GM19397 (cell line): Measurements from ENCODE around the gene PFKFB1.

Experiments
- ATAC-seq: cut with Tn5 transposase; IDR thresholded peaks from one replicate; pipeline ENCODE4 v1.9.1; 2021; ENCODE audit warnings: mild to moderate bottlenecking, moderate library complexity; ENCODE audit not compliant: unreplicated experiment

PFKFB1 gene

DNA sequence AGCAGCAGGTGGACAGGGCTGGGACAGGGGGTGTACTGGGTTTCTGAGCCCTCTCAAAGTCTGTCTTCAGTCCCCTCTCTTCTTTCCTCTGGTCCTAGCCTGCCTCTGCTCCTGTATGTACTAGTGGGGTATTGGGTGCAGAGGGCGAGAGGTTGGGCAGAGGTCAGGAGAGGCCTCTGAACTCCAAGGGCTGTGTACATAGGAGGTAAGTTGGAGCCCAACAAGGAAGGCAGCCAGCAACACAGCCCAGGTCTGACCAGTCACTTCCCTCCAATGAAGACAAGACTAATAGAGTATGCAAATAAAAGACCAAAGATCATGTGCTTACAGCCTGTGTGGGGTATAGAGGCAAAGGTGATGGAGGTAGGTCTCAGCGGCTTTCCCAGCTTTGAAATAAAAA is at the start of gene PFKFB1:
Gene PFKFB1 (minus strand): TSS at position 90 of the 400 bp plus-strand sequence. CDS start 181 bp downstream, outside the sequence.
- ATAC-seq: no peak

- no peak for ATAC-seq
Measured at GRCh38 chrX:55041514-55041913, 47.5 kb upstream of the PFKFB1 start.

- no peak for ATAC-seq
Measured at GRCh38 chrX:55039471-55039870, 45.5 kb upstream of the PFKFB1 start.

GRCh38 chrX:55033429-55033828 is 39.4 kb upstream of the PFKFB1 start:
- ATAC-seq: no peak

GRCh38 chrX:55030271-55031205 is 36.5 kb upstream of the PFKFB1 start, which contains the start of gene ALAS2:
Gene ALAS2 (minus strand): TSS chrX:55030977. CDS start chrX:55026000, 4,977 bp downstream.
- no peak for ATAC-seq

DNA sequence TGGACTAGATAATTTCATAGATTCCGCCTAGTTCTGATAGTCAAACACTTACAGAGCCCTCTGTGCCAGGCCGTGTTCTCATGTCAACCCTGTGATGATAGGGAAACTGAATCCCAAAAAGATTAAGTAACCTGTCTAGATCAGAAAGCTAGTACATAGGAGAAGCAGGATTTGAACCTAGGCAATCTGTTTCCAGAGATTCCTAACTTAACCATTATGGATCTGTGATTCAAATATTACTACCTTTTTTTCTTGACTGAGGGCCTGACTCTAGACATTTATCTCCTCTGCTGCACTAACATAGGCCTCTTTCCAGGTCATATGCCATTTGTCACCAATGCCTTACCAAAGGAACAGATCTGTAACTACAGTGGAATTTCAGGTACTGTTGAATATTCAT is 35.3 kb upstream of the PFKFB1 start:
- no peak for ATAC-seq

- no peak for ATAC-seq
Measured at GRCh38 chrX:55028611-55029010, 34.6 kb upstream of the PFKFB1 start.

- ATAC-seq: no peak
Measured at GRCh38 chrX:55028040-55028439, 34.1 kb upstream of the PFKFB1 start.

DNA sequence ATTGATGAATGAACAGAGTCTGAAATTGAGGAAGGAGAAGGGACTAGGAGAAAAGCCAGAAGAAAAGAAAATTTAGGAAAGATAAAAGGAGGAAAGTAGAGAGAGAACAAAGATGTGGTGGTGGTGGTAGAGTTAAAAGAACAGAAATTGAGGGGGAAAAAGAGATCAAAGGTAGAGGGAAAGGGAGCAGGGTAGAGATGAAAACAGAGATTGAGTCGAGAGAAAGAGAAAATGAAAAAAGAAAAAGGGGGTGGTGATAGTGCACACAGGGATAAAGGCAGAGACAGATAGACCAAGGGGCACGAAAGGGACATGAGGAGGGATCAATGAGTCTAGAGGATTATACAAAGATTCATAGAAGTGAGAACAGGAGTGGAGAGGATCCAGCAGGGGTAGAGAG is 32.9 kb upstream of the PFKFB1 start:
- ATAC-seq: no peak

GRCh38 chrX:55026143-55026542 is 32.2 kb upstream of the PFKFB1 start:
- ATAC-seq: no peak

GRCh38 chrX:55014897-55015299 is 20.9 kb upstream of the PFKFB1 start:
- no peak for ATAC-seq

DNA sequence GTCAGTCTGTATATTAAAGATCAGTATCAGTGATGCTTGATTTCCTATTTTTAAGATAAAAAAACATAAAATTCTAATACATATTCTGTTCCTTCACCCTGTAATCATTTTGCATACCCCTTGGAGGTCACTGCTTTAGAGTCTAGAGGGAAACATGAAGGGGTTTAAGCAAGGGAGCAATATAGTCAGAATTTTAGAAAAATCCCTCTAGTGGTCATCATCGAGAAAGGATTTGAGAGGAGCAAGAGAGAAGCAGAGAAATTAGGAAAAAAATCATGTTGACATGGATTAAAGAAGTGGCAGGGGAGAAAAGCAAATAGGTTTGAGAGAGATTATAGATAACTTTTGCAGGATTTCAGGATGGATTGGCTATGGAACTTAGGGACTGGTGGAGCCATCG is 17.3 kb upstream of the PFKFB1 start:
- ATAC-seq: no peak

DNA sequence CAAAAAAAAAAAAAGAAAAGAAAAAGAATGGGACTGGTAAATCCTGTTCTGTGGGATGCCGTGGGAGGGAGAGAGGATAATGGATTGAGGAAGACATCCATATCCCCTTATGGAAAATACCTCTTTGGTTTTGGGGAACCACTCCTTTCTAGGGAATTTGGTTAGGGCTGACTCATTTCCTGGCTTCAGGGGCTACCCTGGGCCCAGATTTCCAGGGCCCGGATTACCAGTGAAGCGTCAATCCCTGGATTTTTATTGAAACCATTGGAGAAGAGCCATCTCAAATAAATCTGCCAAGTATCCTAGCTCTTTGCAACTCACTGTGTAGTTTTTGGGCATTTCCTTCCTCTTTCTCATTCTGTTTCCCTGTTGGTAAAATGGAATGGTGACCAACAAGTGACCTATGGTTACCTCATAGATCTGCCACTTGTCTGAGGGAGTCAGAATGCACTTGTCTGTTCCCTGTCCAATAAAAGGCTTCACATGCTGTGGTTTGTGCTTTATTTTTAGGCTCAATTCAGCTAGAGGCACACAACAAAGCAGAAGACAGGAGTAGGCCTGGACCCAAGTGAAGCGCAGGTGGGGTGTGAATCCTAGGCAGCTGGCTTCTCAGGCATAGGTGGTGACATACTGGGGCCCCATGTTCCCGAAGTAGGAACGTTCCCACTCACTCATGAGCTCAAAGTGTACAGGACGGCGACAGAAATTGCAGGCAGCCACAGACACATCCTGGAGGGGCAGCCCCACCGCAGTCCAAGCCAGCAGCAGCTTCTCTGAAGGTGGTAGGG is 14.8 kb upstream of the PFKFB1 start:
- no peak for ATAC-seq

GRCh38 chrX:55007656-55008055 is 13.7 kb upstream of the PFKFB1 start:
- ATAC-seq: no peak

DNA sequence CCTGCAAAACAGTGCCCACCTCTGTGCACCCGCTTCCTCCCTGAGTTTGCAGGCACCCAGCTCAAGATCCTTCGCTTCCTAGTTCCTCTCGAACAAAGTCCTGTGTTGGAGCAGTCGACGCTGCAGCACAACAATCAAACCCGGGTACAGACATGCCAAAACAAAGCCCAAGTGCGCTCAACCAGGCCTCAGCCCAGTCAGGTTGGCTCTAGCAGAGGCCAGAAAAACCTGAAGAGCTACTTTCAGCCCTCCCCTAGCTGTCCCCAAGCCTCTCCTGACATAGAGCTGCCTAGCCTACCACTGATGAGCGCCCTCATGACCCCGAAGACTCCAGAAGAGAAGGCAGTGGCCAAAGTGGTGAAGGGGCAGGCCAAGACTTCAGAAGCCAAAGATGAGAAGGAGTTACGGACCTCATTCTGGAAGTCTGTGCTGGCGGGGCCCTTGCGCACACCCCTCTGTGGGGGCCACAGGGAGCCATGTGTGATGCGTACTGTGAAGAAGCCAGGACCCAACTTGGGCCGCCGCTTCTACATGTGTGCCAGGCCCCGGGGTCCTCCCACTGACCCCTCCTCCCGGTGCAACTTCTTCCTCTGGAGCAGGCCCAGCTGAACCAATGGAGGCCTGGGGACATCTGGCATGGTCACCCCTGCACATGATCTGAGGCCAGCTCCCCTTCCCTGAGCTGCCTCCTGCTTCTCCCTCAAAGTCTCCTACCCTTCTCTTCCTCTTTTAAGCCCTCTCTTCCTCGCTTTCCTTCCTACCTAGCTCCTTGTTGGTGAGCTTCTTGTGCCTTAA is 13.0 kb upstream of the PFKFB1 start:
- ATAC-seq: no peak

- ATAC-seq: no peak
Measured at GRCh38 chrX:55005256-55005655, 11.3 kb upstream of the PFKFB1 start.

- ATAC-seq: no peak
Measured at GRCh38 chrX:55004231-55004630, 10.2 kb upstream of the PFKFB1 start.

DNA sequence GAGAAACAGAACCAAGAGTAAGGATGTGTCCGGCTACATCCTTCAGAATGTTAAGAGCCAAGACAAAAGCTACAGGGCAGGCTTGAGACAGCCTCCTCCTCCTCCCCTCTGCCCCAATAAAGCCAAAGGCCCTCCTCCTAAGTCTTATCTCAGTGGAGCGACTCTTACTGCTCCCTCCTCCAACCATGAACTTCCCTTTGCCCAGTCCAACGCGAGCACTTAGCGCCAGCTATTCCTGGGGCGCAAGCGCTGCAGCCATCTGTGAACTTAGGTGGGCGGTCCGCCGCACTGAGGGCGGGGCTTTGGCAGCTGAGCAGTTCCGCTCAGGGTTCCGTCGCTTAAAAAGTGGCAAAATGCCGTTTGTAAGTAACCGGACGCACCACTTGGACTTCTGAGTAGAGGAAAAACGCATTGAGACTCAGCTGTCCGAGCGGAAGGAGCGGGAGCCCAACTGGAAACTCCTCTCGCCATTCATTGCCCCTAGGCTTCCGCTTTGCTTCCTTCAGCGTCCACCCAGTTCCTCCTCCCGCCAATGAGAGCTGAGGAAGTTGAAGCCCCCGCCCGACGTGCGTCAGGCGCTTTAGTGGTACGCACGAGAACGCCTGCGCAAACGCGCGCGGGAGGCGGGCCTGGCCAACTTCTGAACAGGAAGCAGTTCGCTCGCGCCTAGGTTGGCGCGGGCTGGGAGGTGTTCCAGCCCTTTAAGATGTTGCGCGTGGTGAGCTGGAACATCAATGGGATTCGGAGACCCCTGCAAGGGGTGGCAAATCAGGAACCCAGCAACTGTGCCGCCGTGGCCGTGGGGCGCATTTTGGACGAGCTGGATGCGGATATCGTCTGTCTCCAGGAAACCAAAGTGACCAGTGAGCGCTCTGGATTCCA is 6.0 kb upstream of the PFKFB1 start, which contains the start of gene APEX2:
Gene APEX2 (plus strand): TSS at position 647 of the 882 bp plus-strand sequence. CDS start 60 bp downstream, at position 707.
- ATAC-seq: peak; percentile 93

DNA sequence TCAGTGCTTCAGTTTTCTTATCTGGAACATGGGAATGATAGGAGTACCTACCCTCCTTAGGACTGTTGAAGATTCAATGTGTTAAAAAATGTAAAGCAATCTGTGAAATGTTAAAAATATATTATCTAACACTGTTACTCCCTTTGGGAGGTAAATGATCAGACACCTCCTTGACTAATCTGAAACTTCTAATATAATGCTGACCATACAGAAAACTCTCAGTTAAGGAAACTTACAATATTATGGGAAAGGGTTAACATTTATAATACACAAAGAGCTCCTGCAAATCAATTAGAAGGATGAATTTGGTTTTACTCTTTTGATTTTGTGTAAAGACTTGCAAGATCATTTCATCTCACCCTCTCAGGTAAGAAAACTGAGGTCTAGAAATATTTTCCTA is 1.6 kb upstream of the PFKFB1 start:
- no peak for ATAC-seq
